ENCODE measurements around the gene ING4.
A peak's percentile ranks its signal among the peaks of the same experiment; 100 is the strongest.

The ING4 gene

DNA sequence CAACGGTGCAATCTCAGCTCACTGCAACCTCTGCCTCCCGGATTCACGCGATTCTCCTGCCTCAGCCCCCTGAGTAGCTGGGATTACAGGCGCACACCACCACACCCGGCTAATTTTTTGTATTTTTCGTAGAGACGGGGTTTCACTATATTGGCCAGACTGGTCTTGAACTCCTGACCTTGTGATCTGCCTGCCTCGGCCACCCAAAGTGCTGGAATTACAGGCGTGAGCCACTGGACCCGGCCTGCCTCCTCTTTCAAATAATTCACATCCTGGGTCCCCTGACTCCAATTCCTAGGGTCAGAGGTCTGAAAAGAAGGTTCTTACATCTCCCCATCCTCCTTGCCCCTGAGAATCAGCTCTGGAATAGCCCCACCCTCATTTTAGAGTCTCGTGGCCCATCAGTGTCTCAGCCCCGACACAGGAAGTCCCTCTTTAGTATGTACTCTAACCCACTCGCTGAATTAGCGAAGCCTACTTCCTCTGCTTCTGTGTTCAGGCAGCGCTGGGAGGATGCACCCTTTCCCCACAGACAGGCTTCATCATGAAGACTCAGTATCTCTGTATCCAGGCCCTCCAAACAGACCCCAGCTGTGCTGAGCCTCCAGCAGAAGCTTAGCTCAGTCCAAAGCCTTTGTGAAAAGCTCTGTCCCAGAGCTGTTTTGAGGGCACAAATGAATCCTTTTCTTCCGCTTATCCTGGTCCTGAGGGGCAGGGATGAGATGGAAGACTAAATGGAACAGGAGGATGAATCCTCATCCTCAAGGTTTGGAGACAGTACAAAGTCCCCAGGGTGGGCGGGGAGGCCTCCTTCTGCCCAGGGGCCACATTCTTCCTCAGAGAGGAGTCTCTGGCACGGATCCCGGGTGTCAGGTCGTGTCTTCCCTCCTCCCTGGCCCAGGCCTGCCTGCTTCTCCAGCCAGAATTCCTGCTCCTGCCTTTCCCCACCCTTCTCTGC is 30.6 kb downstream of the ING4 start:
- FAIRE-seq = no peak

DNA sequence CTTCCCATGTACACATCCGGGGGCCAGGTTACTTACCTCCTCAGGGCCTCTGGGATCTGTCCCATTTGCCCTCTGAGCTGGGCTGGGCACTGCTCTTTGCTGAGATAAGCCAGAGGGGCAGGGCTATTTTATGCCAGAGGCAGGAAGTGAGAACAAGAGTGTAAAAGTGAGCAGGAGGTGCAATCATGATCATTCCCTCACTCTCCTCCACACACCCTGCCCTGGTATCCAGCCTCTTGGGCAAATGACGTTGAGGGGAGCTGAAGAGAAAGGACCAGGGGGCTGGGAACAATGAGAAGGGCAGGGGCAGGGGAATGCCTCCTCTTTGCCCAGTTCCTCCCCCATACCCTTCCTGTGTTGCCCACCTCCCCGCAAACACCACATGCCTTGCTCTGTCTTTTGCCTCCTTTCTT is 31.4 kb downstream of the ING4 start:
- FAIRE-seq = no peak

DNA sequence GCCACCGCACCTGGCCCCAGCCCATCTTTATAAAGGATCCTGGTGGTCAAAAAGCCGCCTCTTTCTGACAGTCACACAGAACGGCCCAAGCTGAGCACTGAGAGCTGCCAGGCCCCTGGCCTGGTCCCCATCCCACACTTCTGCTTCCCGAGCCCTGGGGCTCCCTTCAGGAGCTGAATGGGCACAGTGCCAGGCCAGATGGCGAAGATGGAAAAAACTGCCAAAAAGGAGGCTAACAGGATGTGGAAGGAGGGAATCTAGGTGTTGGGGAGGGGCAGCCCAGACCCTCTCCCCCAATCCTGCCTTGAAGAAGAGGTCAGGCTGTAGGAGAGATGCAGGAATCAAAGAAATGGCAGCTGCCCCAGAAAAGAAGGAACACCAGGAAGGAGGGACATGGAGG is 32.2 kb downstream of the ING4 start:
- no peak for FAIRE-seq

GRCh38 chr12:6627616-6628015 is 35.3 kb downstream of the ING4 start:
- no peak for FAIRE-seq

DNA sequence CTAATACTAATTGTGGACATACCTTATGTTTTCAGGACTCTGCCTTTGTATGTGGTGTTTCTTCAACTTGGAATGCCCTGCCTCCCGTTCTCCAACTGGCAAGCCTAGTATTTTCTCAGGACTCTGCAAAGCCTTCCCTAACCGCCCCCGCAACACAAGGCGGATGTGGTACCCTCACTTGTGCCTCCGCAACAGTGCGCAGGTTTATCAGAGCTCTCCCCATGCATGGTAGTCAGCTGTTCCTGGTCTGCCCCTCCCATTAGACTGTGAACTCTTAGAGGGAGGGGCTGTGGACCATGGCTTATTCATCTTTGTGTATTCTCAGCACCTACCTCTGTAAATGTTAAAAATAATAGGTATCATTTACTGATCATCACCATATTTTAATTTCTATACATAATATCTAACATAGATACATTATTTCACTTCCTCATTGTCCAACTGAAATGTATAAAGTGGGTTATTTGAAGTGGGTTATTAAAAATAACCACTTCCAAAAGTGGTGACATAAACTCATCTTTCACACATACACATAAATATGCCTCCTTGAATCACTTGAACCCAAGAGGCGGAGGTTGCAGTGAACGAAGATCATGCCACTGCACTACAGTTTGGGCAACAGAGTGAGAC is 36.1 kb downstream of the ING4 start:
- no peak for FAIRE-seq

GRCh38 chr12:6620885-6621274 is 42.0 kb downstream of the ING4 start:
- FAIRE-seq = no peak

- FAIRE-seq = no peak
These were observed 42.6 kb downstream of the ING4 start for GRCh38 chr12:6620137-6620884.

DNA sequence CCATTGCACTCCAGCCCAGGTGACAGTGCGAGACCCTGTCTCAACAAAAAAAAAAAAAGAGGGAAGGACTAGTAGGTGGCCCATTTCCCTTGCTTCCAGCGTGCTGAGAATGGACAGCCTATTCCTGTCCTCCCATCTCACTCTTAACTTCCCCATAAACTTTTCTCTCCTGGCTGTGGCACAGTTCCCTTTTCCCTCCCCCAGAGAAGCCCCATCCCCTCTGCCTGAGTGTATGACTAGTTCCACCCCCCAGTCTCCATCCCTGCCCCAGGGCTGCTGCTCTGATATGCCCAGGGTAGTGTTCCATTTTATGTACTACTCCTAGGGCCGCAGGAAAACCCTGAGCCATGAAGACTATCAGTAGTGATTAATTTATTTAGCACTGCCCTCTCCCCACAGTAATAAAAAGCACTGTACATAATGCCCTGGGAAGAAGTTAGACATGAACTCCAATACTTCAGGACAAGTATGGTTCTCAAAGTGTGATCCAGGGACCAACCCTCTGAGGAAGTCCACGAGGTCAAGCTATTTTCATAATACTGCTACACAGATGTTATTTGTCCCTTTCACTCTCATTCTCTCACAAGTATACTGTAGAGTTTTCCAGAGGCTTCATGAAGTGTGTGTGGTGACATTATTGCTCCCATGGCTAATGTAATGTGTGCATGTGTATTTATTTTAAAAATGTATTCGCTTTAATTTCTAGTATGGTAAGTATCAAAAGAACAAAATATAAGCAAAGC is 44.3 kb downstream of the ING4 start:
- FAIRE-seq = no peak

- no peak for FAIRE-seq
These were observed 47.1 kb downstream of the ING4 start for GRCh38 chr12:6615802-6616201.

GRCh38 chr12:6614513-6615172 is 48.3 kb downstream of the ING4 start:
- no peak for FAIRE-seq

- FAIRE-seq = peak; percentile 58
These were observed 49.0 kb downstream of the ING4 start for GRCh38 chr12:6613776-6614512.

DNA sequence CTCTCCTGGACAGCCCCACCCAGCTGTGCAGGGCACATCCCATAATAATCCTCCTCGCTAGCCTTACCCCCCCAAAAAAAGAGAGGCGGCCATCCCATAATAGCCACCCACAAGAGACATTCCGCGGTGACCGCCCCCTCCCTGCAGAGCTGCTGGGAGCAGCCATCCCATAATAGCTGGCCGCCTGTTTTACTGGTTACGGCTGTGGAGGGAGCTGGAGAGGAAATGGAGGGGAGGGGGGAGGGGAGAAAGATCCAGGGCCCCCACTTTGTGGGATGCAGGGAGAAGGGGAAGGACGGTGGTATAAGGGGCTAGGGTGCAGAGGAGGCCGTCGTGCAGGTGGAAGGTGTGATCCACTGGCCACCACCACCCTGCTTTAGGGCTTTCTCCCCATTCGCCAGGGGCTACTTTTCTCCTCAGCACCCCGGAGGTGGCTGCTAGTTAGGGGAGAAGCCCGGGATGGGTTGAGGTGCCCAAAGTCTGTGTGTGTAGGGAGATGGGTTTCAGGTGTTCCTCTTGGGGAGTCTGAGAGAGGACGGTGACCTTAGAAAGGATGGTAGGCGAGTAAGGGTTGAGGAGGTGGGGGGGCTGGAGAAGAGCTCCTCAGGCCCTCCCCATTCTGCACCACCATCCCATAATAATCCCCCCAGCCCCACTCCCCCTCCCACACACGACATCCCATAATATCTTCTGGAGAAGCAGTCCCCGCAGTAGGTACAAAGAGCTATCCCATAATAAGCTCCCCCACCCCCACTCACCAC is 49.7 kb downstream of the ING4 start:
- no peak for FAIRE-seq

GRCh38 chr12:6612652-6613014 is 50.3 kb downstream of the ING4 start:
- FAIRE-seq = no peak

DNA sequence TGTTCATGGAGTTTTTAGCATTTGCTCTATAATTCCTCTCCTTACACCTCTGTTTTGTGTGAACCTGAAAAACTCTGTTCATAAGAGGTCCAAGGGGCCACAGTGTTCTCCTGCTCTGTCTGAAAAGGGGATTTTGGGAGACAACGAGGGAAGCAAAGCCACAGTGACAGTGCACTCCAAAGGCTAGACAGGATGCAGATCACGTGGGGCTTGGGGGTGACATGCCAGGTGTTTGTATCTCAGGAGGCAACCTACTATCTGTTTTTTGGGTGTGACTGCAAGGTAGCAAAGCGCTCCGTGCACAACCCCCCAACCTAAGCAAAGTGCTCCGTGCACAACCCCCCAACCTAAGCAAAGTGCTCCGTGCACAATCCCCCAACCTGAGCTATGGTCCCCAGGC is 50.7 kb downstream of the ING4 start:
- FAIRE-seq = no peak

- no peak for FAIRE-seq
These were observed 54.2 kb downstream of the ING4 start for GRCh38 chr12:6608592-6609281.

GRCh38 chr12:6607751-6608591 is 54.9 kb downstream of the ING4 start:
- peak; percentile 77 for FAIRE-seq

DNA sequence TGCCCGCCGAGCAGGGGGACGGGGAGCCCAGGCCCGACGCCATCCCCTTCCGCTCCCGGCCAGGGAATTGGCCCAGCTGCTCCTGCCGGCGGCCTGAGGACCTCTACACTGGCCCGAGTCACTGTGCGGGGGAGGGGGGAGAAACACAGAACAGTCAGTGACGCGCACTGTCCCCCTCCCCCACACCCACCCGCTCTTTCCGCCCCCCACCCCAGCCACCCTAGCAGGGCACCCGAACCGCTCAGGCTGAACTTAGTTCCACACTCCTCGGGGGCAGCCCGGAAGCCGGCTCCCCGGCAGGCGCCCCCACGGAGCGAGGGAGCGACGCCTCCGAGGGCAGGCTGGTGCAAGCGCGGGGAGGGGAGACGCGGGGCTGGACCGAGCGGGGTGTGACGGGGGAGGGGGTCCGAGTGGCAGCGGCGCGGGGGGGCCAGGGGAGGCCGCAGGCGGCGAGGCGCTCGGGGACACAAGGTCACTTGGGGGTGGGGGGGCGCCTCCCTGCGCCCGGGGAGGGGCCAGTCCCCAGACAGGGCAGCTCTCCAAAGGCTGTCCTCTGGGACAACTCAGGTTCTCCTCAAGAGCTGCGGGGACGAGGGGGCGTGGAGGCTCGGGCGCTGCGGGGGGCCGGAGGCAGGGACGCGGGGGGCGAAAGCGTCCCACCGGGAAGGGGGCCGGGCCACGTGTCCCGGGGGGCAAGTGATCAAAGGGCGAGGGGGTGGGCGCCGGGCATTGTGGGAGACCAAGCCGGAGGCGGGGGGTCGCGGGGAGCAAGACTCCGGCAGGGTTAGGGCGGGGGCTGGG is 56.4 kb downstream of the ING4 start:
- no peak for FAIRE-seq
